ENCODE data around the gene TEDC2. TPM values are rescaled to one million over a fixed set of nuclear protein-coding genes. Genes with fewer than 3 reads are reported as not detected.

TEDC2 gene
- total and polyA plus RNA-seq, 9 of the 15 experiments (the other 6 are each of a cell fraction or from before 2014, with no cell fraction given), result 0.75 to 57.0 (median 17.6) TPM

- TF ChIP-seq ZNF318 (IDR thresholded peaks at IDR 0.05; ENCODE audit: borderline replicate concordance in 1 of 2, low read depth in 1 of 2) (no peak), HLTF (IDR thresholded peaks at IDR 0.05) (no peak), FOXO4 (CRISPR knock-in tag; IDR thresholded peaks at IDR 0.05) (no peak), SNIP1 (IDR thresholded peaks at IDR 0.05; ENCODE audit: low read depth) (no peak), NCOR1 (IDR thresholded peaks at IDR 0.05) (no peak), ZC3H11A (IDR thresholded peaks at IDR 0.05; ENCODE audit: low read depth, low read length) (no peak), THAP7 (CRISPR knock-in tag; IDR thresholded peaks at IDR 0.05) (no peak), MAFG (tag; conservative IDR thresholded peaks at IDR 0.05) (no peak), NR1H2 (CRISPR knock-in tag; IDR thresholded peaks at IDR 0.05) (no peak), ZNF436 (CRISPR knock-in tag; IDR thresholded peaks at IDR 0.05) (no peak), ZFP36 (IDR thresholded peaks at IDR 0.05; ENCODE audit: low read depth, low read length, partially characterized antibody) (no peak), ASH1L (IDR thresholded peaks at IDR 0.05; ENCODE audit: borderline replicate concordance, low read depth, partially characterized antibody) (no peak), KLF13 (tag; IDR thresholded peaks at IDR 0.05; ENCODE audit: borderline replicate concordance, low read depth) (no peak), ZBED1 (IDR thresholded peaks at IDR 0.05) (no peak), TOE1 (IDR thresholded peaks at IDR 0.05; ENCODE audit: borderline replicate concordance) (peak; percentile 91; the same call in 1 of the 2 replicates), TOE1 (CRISPR knock-in tag; IDR thresholded peaks at IDR 0.05; ENCODE audit: borderline replicate concordance, low read depth) (no peak), SOX6 (IDR thresholded peaks at IDR 0.05) (peak; percentile 46)
Measured at GRCh38 chr16:2513405-2514332, 53.8 kb downstream of the TEDC2 start, which contains the start of gene ATP6V0C (continued).

Measured in K562 (cell line).